HepG2 (cell line): Measurements from ENCODE around the gene TNPO3. TPM values are rescaled to one million over a fixed set of nuclear protein-coding genes. Genes with fewer than 3 reads are reported as not detected.

Source experiments
- ARID5B ChIP-seq: IDR thresholded peaks from 2 replicates; pipeline ENCODE4 v1.4.0; 2020; ENCODE audit warnings: mild to moderate bottlenecking, missing genetic modification reagents
- DNMT3B ChIP-seq: conservative IDR thresholded peaks from 2 replicates; pipeline ENCODE4 v1.6.1; 2016; ENCODE audit warnings: missing biosample characterization, control low read depth
- FOXK2 ChIP-seq: fragments of 450-650 bp; IDR thresholded peaks from 2 replicates; pipeline ENCODE4 v1.6.1; 2016
- FOXO1 ChIP-seq: sonication (generic); formaldehyde crosslinking; IDR thresholded peaks from 2 replicates; pipeline ENCODE4 v1.4.0; 2020; ENCODE audit warnings: missing genetic modification reagents
- FOXO4 ChIP-seq: sonication (generic); formaldehyde crosslinking; conservative IDR thresholded peaks from 2 replicates; pipeline ENCODE4 v1.8.1; 2023; ENCODE audit warnings: missing genetic modification reagents
- GABPB1 ChIP-seq: IDR thresholded peaks from 2 replicates; pipeline ENCODE4 v1.6.1; 2016; ENCODE audit warnings: mild to moderate bottlenecking, missing genetic modification reagents, moderate library complexity, missing compliant biosample characterization
- HNRNPL ChIP-seq: fragments of 200-400 bp; formaldehyde crosslinking; IDR thresholded peaks from 2 replicates; pipeline ENCODE4 v1.6.1; 2017; ENCODE audit warnings: mild to moderate bottlenecking, low read depth, low read length
- KDM5A ChIP-seq: fragments of 200-600 bp; sonication (generic); IDR thresholded peaks from 2 replicates; pipeline ENCODE4 v1.7.0; 2018; ENCODE audit warnings: antibody characterized with exemption, mild to moderate bottlenecking, low read length, borderline replicate concordance
- SNAPC4 ChIP-seq: sonication (generic); formaldehyde crosslinking; IDR thresholded peaks from 2 replicates; pipeline ENCODE4 v1.4.0; 2020; ENCODE audit warnings: mild to moderate bottlenecking, missing genetic modification reagents
- SRSF1 ChIP-seq: fragments of 200-400 bp; formaldehyde crosslinking; optimal IDR thresholded peaks from 2 replicates; pipeline ENCODE3; 2017; ENCODE audit warnings: mild to moderate bottlenecking, low read depth, low read length, moderate library complexity
- TOPORS ChIP-seq: sonication (generic); formaldehyde crosslinking; IDR thresholded peaks from 2 replicates; pipeline ENCODE4 v1.8.0; 2023; ENCODE audit warnings: mild to moderate bottlenecking, missing genetic modification reagents
- ZFP37 ChIP-seq: sonication (generic); formaldehyde crosslinking; IDR thresholded peaks from 2 replicates; pipeline ENCODE4 v1.4.0; 2020; ENCODE audit warnings: missing genetic modification reagents, borderline replicate concordance
- ZFY ChIP-seq: sonication (generic); formaldehyde crosslinking; IDR thresholded peaks from 2 replicates; pipeline ENCODE4 v1.4.0; 2020; ENCODE audit warnings: missing genetic modification reagents
- ZNF263 ChIP-seq: sonication (generic); formaldehyde crosslinking; IDR thresholded peaks from 2 replicates; pipeline ENCODE4 v1.4.0; 2020; ENCODE audit warnings: missing genetic modification reagents
- ZNF264 ChIP-seq: sonication (generic); formaldehyde crosslinking; IDR thresholded peaks from 2 replicates; pipeline ENCODE4 v1.4.0; 2020; ENCODE audit warnings: missing genetic modification reagents
- ZNF678 ChIP-seq: sonication (generic); formaldehyde crosslinking; IDR thresholded peaks from 2 replicates; pipeline ENCODE4 v1.4.0; 2020; ENCODE audit warnings: mild to moderate bottlenecking, missing genetic modification reagents
- ZSCAN31 ChIP-seq: sonication (generic); formaldehyde crosslinking; IDR thresholded peaks from 2 replicates; pipeline ENCODE4 v1.5.0; 2020; ENCODE audit warnings: low read depth, mild to moderate bottlenecking, missing genetic modification reagents
- polyA plus RNA-seq, 8 experiments: library from polyadenylated mRNA; depleted of rRNA in 3 of 8; stranded (reverse) in 7 of 8; unstranded in 1 of 8; fragments of >200 nt; fragmentation: Illumina TruSeq in 4 of 8; extraction: Trizol in 4 of 8; gene quantifications; 2 replicates each; pipeline versions ENCODE4 v1.2.1 to v1.2.3, GENCODE V29; 2011 to 2016; ENCODE audit warnings: low read depth in 4 of 8, missing spikeins in 1 of 8, mixed read lengths in 1 of 8; ENCODE audit not compliant: insufficient read depth in 1 of 8
- total RNA-seq, 5 experiments: library from RNA; depleted of rRNA; stranded (reverse); fragments of >200 nt; fragmentation: Illumina TruSeq; extraction: Trizol; gene quantifications; 2 replicates each; pipeline ENCODE4 v1.2.3, GENCODE V29; 2016; ENCODE audit warnings: low read depth in 1 of 5

TNPO3 gene
- total and polyA plus RNA-seq, 2 of the 13 experiments (the other 11 are each of a cell fraction or from before 2014, with no cell fraction given), result 23.8 to 44.6 TPM

GRCh38 chr7:128937647-128938543, 117.0 kb downstream of the TNPO3 start, which contains the start of gene IRF5 (continued):
- no peak for TF ChIP-seq SNAPC4 (CRISPR knock-in tag)
- TF ChIP-seq FOXO1 (CRISPR knock-in tag), result no peak
- TF ChIP-seq GABPB1 (CRISPR knock-in tag), result peak; percentile 37; the same call in 1 of the 2 replicates
- no peak for TF ChIP-seq DNMT3B (CRISPR knock-in tag)
- TF ChIP-seq ZFP37 (CRISPR knock-in tag), result no peak
- peak; percentile 52 for TF ChIP-seq ZFY (CRISPR knock-in tag)
- 0 out of 2 replicates have a peak, but pooled peaks have one; percentile 69 for TF ChIP-seq HNRNPL
- TF ChIP-seq FOXO4 (CRISPR knock-in tag), result no peak
- TF ChIP-seq FOXK2, result no peak
- TF ChIP-seq TOPORS (CRISPR knock-in tag), result no peak
- TF ChIP-seq ZNF263 (CRISPR knock-in tag), result peak; percentile 92
- TF ChIP-seq ARID5B (CRISPR knock-in tag), result no peak
- TF ChIP-seq KDM5A, result no peak
- peak; percentile 63; the same call in 1 of the 2 replicates for TF ChIP-seq ZSCAN31 (CRISPR knock-in tag)
- no peak for TF ChIP-seq ZNF678 (CRISPR knock-in tag)
- TF ChIP-seq ZNF264 (CRISPR knock-in tag), result no peak
- peak; percentile 33 for TF ChIP-seq SRSF1
